Activated T-helper 1 cell treated with Interleukin-2 at 50 U/mL for 16 hours (primary cell): ENCODE measurements around the gene CNTNAP2.
"Not testable (repeated sequence)": the region's sequence is repeated elsewhere in the genome, so short reads cannot be mapped to it uniquely, and the experiment has no call there.

Source experiments
- DNase-seq: peaks from one replicate; pipeline ENCODE4 v3.0.0-alpha.2; 2020; ENCODE audit warnings: low read depth

Gene CNTNAP2

GRCh38 chr7:147570390-147570789 is 1453.8 kb downstream of the CNTNAP2 start:
- no peak for DNase-seq

- no peak for DNase-seq
Measured at GRCh38 chr7:147571436-147572185, 1455.0 kb downstream of the CNTNAP2 start.

- no peak for DNase-seq
Measured at GRCh38 chr7:147578196-147578595, 1461.6 kb downstream of the CNTNAP2 start.

- no peak for DNase-seq
Measured at GRCh38 chr7:147579148-147579547, 1462.5 kb downstream of the CNTNAP2 start.

GRCh38 chr7:147584771-147585193 is 1468.2 kb downstream of the CNTNAP2 start:
- no peak for DNase-seq

GRCh38 chr7:147586110-147586509 is 1469.5 kb downstream of the CNTNAP2 start:
- DNase-seq: no peak

GRCh38 chr7:147586526-147586925 is 1469.9 kb downstream of the CNTNAP2 start:
- DNase-seq: no peak

GRCh38 chr7:147593271-147594057 is 1476.9 kb downstream of the CNTNAP2 start:
- no peak for DNase-seq

GRCh38 chr7:147595042-147595441 is 1478.4 kb downstream of the CNTNAP2 start:
- DNase-seq: no peak

- DNase-seq: not testable (repeated sequence)
Measured at GRCh38 chr7:147598687-147599086, 1482.1 kb downstream of the CNTNAP2 start.

- no peak for DNase-seq
Measured at GRCh38 chr7:147605323-147605722, 1488.7 kb downstream of the CNTNAP2 start.

- no peak for DNase-seq
Measured at GRCh38 chr7:147607157-147607800, 1490.7 kb downstream of the CNTNAP2 start.

- DNase-seq: no peak
Measured at GRCh38 chr7:147611431-147611830, 1494.8 kb downstream of the CNTNAP2 start.

- DNase-seq: no peak
Measured at GRCh38 chr7:147635288-147635687, 1518.7 kb downstream of the CNTNAP2 start.

- DNase-seq: no peak
Measured at GRCh38 chr7:147636553-147636952, 1520.0 kb downstream of the CNTNAP2 start.

GRCh38 chr7:147638566-147638965 is 1522.0 kb downstream of the CNTNAP2 start:
- no peak for DNase-seq

GRCh38 chr7:147639037-147639436 is 1522.4 kb downstream of the CNTNAP2 start:
- DNase-seq: no peak

GRCh38 chr7:147639751-147640150 is 1523.2 kb downstream of the CNTNAP2 start:
- DNase-seq: no peak

GRCh38 chr7:147640821-147641220 is 1524.2 kb downstream of the CNTNAP2 start:
- DNase-seq: no peak

GRCh38 chr7:147646568-147646967 is 1530.0 kb downstream of the CNTNAP2 start:
- no peak for DNase-seq

- DNase-seq: no peak
Measured at GRCh38 chr7:147650991-147651390, 1534.4 kb downstream of the CNTNAP2 start.

- DNase-seq: no peak
Measured at GRCh38 chr7:147651601-147652000, 1535.0 kb downstream of the CNTNAP2 start.

GRCh38 chr7:147653456-147653855 is 1536.9 kb downstream of the CNTNAP2 start:
- no peak for DNase-seq
